Ovary (tissue), 3 donors: ENCODE data around the gene MT1H.

Experiments
- CTCF ChIP-seq, 3 donors: fragments of 450-650 bp in 2 of 3; fragments of 200-600 bp in 1 of 3; IDR thresholded peaks; one replicate each; pipeline versions ENCODE4 v1.5.1 to v1.8.0; 2016 to 2022; ENCODE audit warnings: antibody characterized with exemption in 3 of 3, mild to moderate bottlenecking in 1 of 3
- EP300 ChIP-seq: sonication (generic); formaldehyde crosslinking; IDR thresholded peaks from one replicate; pipeline ENCODE4 v1.6.1; 2017; ENCODE audit warnings: antibody characterized with exemption
- donor health status: DM: no; HTN: no; CAD: no.

- TF ChIP-seq CTCF (IDR thresholded peaks at IDR 0.05): no peak
- TF ChIP-seq EP300: no peak
These were observed 31.0 kb downstream of the MT1H start for GRCh38 chr16:56700631-56701030.
